Stimulated activated effector memory CD8-positive, alpha-beta T cell treated with anti-CD3 and anti-CD28 coated beads, Interleukin-12 subunit alpha, Interleukin-12 subunit beta, amount 100 ng/mL, for 72 hours (primary cell): ENCODE data around the gene AFF2.

Source experiments
- ATAC-seq: fragments of 150-1000 bp; cut with Tn5 transposase; 2 replicates; pipeline ENCODE4 v1.10.0; 2021
- DNase-seq, 2 donors: peaks; one replicate each; pipeline ENCODE4 v3.0.0; 2021 to 2022; ENCODE audit warnings: low spot score in 2 of 2
- H3K27ac Mint-ChIP-seq: one replicate; pipeline ENCODE4 v1.8.0; 2022; ENCODE audit warnings: mild to moderate bottlenecking, mixed read lengths
- H3K36me3 Mint-ChIP-seq: one replicate; pipeline ENCODE4 v1.8.0; 2022; ENCODE audit warnings: mild to moderate bottlenecking, mixed read lengths
- H3K4me1 Mint-ChIP-seq: one replicate; pipeline ENCODE4 v1.8.0; 2022; ENCODE audit warnings: mixed read lengths
- H3K4me3 Mint-ChIP-seq: one replicate; pipeline ENCODE4 v1.8.0; 2022; ENCODE audit warnings: mild to moderate bottlenecking, mixed read lengths
- H3K9me3 Mint-ChIP-seq: one replicate; pipeline ENCODE4 v1.8.0; 2022; ENCODE audit warnings: mixed read lengths

AFF2 gene

GRCh38 chrX:149010853-149011224 lies 510.4 kb downstream of the AFF2 start:
- H3K4me1 Mint-ChIP-seq, result no peaks in the 10 kb centered on the region
- no peaks in the 10 kb centered on the region for H3K36me3 Mint-ChIP-seq
- ATAC-seq (no peak), DNase-seq (no peak)
- H3K9me3 Mint-ChIP-seq, result peaks cover 2% of the 10 kb centered on the region
- H3K27ac Mint-ChIP-seq, result no peak overlapping the region
- H3K4me3 Mint-ChIP-seq, result no peak overlapping the region

GRCh38 chrX:149013081-149013480 lies 512.7 kb downstream of the AFF2 start:
- Mint-ChIP-seq H3K4me3 (no peak overlapping the region), H3K9me3 (peaks cover 2% of the 10 kb centered on the region), H3K27ac (no peak overlapping the region), H3K4me1 (no peaks in the 10 kb centered on the region), H3K36me3 (no peaks in the 10 kb centered on the region)
- ATAC-seq (no peak), DNase-seq (no peak)

DNA sequence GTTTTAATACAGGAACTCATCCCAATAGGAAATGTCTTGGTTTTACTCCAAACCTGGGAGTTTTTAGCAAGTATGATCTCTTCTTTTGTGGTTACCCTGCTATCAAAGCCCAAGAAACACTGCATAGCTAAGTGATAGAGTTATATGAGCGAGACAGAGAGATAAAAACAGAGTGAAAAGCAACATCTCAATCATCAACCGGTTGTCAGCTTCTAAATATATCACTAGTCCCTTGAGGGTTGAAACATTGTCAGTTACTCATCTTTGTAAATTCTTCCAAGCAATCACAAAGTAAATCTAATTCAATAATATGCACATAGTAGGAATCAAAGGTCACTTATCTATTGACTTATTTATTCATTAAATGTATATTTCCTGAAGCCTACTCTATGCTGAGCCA lies 520.7 kb downstream of the AFF2 start:
- ATAC-seq (no peak), DNase-seq (no peak)
- H3K4me1 Mint-ChIP-seq, result no peaks in the 10 kb centered on the region
- no peaks in the 10 kb centered on the region for H3K36me3 Mint-ChIP-seq
- H3K4me3 Mint-ChIP-seq, result no peak overlapping the region
- H3K27ac Mint-ChIP-seq, result no peak overlapping the region
- H3K9me3 Mint-ChIP-seq, result peaks cover 5% of the 10 kb centered on the region

- no peak overlapping the region for H3K4me3 Mint-ChIP-seq
- no peak for DNase-seq
- H3K9me3 Mint-ChIP-seq, result peaks cover 5% of the 10 kb centered on the region
- no peak overlapping the region for H3K27ac Mint-ChIP-seq
- no peaks in the 10 kb centered on the region for H3K4me1 Mint-ChIP-seq
- ATAC-seq, result no peak
- H3K36me3 Mint-ChIP-seq, result no peaks in the 10 kb centered on the region
Measured at GRCh38 chrX:149022485-149022884, 522.1 kb downstream of the AFF2 start.

- no peaks in the 10 kb centered on the region for H3K9me3 Mint-ChIP-seq
- no peaks in the 10 kb centered on the region for H3K36me3 Mint-ChIP-seq
- H3K27ac Mint-ChIP-seq, result no peak overlapping the region
- no peaks in the 10 kb centered on the region for H3K4me1 Mint-ChIP-seq
- DNase-seq (no peak), ATAC-seq (no peak)
- no peak overlapping the region for H3K4me3 Mint-ChIP-seq
Measured at GRCh38 chrX:149032449-149032848, 532.0 kb downstream of the AFF2 start.

GRCh38 chrX:149036086-149036485 lies 535.7 kb downstream of the AFF2 start:
- Mint-ChIP-seq H3K4me1 (no peaks in the 10 kb centered on the region), H3K4me3 (no peak overlapping the region), H3K36me3 (no peaks in the 10 kb centered on the region), H3K9me3 (no peaks in the 10 kb centered on the region), H3K27ac (no peak overlapping the region)
- DNase-seq (no peak), ATAC-seq (no peak)

GRCh38 chrX:149037281-149037870 lies 537.0 kb downstream of the AFF2 start:
- no peak for ATAC-seq
- Mint-ChIP-seq H3K36me3 (no peaks in the 10 kb centered on the region), H3K4me1 (no peaks in the 10 kb centered on the region), H3K9me3 (no peaks in the 10 kb centered on the region), H3K27ac (no peak overlapping the region), H3K4me3 (no peak overlapping the region)
- no peak for DNase-seq

- no peaks in the 10 kb centered on the region for H3K9me3 Mint-ChIP-seq
- no peak for ATAC-seq
- H3K36me3 Mint-ChIP-seq, result no peaks in the 10 kb centered on the region
Measured at GRCh38 chrX:149039057-149039456, 538.6 kb downstream of the AFF2 start.

DNA sequence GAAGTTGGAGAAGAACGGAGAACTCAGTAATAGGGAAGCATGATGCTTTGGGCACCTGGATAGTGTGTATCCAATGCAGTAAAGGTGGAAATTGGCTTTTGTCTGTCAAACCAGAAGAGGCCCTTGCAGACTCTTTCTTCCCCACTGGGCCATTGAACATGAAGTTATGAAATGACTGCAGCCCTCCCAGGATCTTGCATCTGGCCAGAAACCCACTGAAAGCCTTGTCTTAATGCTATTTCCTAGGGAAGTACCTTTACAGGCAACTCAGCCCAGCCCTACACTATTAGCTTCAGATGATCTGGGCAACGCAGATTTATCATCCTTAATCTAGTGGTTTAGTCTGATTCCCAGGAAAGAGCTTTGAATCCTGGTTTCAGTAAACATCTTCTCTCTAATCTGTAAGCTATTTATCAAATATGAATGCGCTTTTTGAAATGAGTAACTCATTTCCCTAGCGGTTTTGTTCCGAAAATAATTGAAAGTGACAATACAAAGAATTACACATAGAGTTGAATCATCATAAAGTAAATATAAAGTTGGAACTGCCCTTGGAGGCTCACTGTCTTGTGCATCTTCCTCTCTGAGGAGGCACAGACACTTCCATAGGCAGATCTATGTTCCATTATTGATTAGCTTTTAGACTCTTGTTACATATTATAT lies 540.6 kb downstream of the AFF2 start:
- DNase-seq (no peak), ATAC-seq (no peak)
- H3K4me1 Mint-ChIP-seq, result no peaks in the 10 kb centered on the region
- H3K27ac Mint-ChIP-seq, result no peak overlapping the region
- no peaks in the 10 kb centered on the region for H3K9me3 Mint-ChIP-seq
- H3K36me3 Mint-ChIP-seq, result no peaks in the 10 kb centered on the region
- H3K4me3 Mint-ChIP-seq, result no peak overlapping the region

More at GRCh38 chrX:149039057-149039456, 538.6 kb downstream of the AFF2 start:
- H3K4me3 Mint-ChIP-seq, result no peak overlapping the region
- H3K27ac Mint-ChIP-seq, result no peak overlapping the region
- DNase-seq, result no peak
- H3K4me1 Mint-ChIP-seq, result no peaks in the 10 kb centered on the region

GRCh38 chrX:149043401-149043800 lies 543.0 kb downstream of the AFF2 start:
- H3K36me3 Mint-ChIP-seq, result no peaks in the 10 kb centered on the region
- H3K27ac Mint-ChIP-seq, result no peak overlapping the region

GRCh38 chrX:149044471-149044870 lies 544.1 kb downstream of the AFF2 start:
- H3K9me3 Mint-ChIP-seq, result no peaks in the 10 kb centered on the region
- DNase-seq, result no peak
- ATAC-seq, result no peak
- H3K27ac Mint-ChIP-seq, result no peak overlapping the region
- H3K4me3 Mint-ChIP-seq, result no peak overlapping the region
- no peaks in the 10 kb centered on the region for H3K4me1 Mint-ChIP-seq
- no peaks in the 10 kb centered on the region for H3K36me3 Mint-ChIP-seq

More at GRCh38 chrX:149043401-149043800, 543.0 kb downstream of the AFF2 start:
- H3K4me3 Mint-ChIP-seq, result no peak overlapping the region
- ATAC-seq, result no peak
- H3K9me3 Mint-ChIP-seq, result no peaks in the 10 kb centered on the region
- no peak for DNase-seq
- H3K4me1 Mint-ChIP-seq, result no peaks in the 10 kb centered on the region

DNA sequence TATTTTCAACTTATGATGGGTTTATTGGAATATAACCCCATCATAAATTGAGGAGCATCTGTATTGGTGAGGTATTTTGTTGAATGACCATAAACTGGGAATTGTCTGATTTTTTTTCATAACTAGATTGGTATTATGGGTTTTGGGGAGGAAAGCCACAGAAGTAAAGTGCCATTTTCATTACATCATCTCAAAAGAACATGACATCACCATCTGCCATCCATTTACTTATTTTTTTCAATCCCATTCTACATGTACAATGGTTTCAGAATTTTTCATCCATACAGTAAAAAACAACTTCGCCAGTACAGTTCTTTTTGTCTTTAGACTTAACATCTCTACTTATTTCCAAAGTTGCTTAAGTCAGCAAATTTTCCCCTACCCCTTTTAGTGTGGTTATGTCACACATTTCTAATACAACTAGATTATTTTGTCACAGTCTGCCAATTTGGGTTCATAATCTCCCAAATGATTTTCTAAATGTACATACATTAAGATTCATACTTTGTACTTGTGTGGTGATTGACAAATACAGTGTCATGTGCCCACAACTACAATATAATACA lies 545.3 kb downstream of the AFF2 start:
- Mint-ChIP-seq H3K4me1 (no peaks in the 10 kb centered on the region), H3K9me3 (no peaks in the 10 kb centered on the region), H3K4me3 (no peak overlapping the region), H3K27ac (no peak overlapping the region), H3K36me3 (no peaks in the 10 kb centered on the region)
- DNase-seq (no peak), ATAC-seq (no peak)
